SJCRH30 (cell line): ENCODE measurements around the gene MAPT. TPM values are rescaled to one million over a fixed set of nuclear protein-coding genes. Genes with fewer than 3 reads are reported as not detected.

Experiments used
- DNase-seq, 2 experiments: peaks; one replicate each; pipeline ENCODE4 v3.0.0-alpha.2; 2015 to 2020
- H3K27ac ChIP-seq: fragments of 250-450 bp; sonication (Bioruptor Pico); 2 replicates; pipeline ENCODE4 v1.5.1; 2020; ENCODE audit warnings: mild to moderate bottlenecking, moderate library complexity
- H3K27me3 ChIP-seq: fragments of 250-450 bp; sonication (Bioruptor Pico); 2 replicates; pipeline ENCODE4 v1.5.1; 2020; ENCODE audit warnings: mild to moderate bottlenecking, moderate library complexity
- H3K36me3 ChIP-seq: fragments of 250-450 bp; sonication (Bioruptor Pico); 2 replicates; pipeline ENCODE4 v1.5.1; 2020; ENCODE audit warnings: mild to moderate bottlenecking, moderate library complexity
- H3K4me1 ChIP-seq: fragments of 250-450 bp; sonication (Bioruptor Pico); 2 replicates; pipeline ENCODE4 v1.5.1; 2020; ENCODE audit warnings: mild to moderate bottlenecking, moderate library complexity
- H3K4me3 ChIP-seq: fragments of 250-450 bp; sonication (Bioruptor Pico); 2 replicates; pipeline ENCODE4 v1.5.1; 2020; ENCODE audit warnings: mild to moderate bottlenecking, moderate library complexity
- H3K9me3 ChIP-seq: fragments of 250-450 bp; sonication (Bioruptor Pico); replicated peaks from 2 replicates; pipeline ENCODE4 v1.5.1; 2020; ENCODE audit warnings: mild to moderate bottlenecking, moderate library complexity
- total RNA-seq: library from RNA; depleted of rRNA; stranded (reverse); fragments of >200 nt; shearing (Covaris generic); gene quantifications from 2 replicates; pipeline ENCODE4 v1.2.3, GENCODE V29; 2014; rRNA removed

Gene MAPT
- total RNA-seq: 1.1 and 1.8 TPM in 2 replicates

DNA sequence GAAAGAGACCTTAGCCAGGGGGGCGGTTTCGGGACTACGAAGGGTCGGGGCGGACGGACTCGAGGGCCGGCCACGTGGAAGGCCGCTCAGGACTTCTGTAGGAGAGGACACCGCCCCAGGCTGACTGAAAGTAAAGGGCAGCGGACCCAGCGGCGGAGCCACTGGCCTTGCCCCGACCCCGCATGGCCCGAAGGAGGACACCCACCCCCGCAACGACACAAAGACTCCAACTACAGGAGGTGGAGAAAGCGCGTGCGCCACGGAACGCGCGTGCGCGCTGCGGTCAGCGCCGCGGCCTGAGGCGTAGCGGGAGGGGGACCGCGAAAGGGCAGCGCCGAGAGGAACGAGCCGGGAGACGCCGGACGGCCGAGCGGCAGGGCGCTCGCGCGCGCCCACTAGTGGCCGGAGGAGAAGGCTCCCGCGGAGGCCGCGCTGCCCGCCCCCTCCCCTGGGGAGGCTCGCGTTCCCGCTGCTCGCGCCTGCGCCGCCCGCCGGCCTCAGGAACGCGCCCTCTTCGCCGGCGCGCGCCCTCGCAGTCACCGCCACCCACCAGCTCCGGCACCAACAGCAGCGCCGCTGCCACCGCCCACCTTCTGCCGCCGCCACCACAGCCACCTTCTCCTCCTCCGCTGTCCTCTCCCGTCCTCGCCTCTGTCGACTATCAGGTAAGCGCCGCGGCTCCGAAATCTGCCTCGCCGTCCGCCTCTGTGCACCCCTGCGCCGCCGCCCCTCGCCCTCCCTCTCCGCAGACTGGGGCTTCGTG is at the start of gene MAPT:
Gene MAPT, plus strand, starts transcription at position 533 of the 763 bp plus-strand sequence. CDS start 67,784 bp downstream, outside the sequence.
- Histone ChIP-seq H3K4me3 (peak within 1 kb of the TSS; percentile 77), H3K4me1 (peaks cover 3% of the 10 kb centered on the region; the same call in 1 of the 2 replicates), H3K27me3 (no peaks in the 10 kb centered on the region), H3K9me3 (no peaks in the 10 kb centered on the region), H3K36me3 (no peaks in the 10 kb centered on the region), H3K27ac (peak within 1 kb of the TSS; percentile 44)
- DNase-seq: peak; percentile 90 to 93

DNA sequence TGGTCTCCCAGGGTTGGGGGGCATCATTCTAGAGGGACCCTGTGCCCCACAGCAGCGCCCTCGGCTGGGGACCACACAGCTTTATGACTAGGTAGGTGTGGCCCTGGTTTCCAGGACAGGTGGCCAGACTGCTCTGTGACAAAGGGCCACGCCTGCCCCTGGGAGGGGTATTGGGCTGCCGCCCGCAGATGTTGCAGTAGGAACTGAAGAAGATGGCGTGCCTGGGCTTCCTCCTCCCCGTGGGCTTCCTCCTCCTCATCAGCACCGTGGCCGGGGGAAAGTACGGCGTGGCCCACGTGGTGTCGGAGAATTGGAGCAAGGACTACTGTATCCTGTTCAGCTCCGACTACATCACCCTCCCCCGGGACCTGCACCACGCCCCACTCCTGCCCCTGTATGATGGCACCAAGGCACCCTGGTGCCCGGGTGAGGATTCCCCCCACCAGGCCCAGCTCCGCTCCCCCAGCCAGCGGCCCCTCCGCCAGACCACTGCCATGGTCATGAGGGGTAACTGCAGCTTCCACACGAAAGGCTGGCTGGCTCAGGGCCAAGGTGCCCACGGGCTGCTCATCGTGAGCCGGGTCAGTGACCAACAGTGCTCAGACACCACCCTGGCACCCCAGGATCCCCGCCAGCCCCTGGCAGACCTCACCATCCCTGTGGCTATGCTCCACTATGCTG is 49.5 kb upstream of the MAPT start, which contains the start of gene SPPL2C:
Gene SPPL2C, plus strand, starts transcription at position 187 of the 681 bp plus-strand sequence. Its CDS starts 26 bp downstream, at position 213.
- peaks cover 11% of the 10 kb centered on the region; the same call in 1 of the 2 replicates for H3K27me3 ChIP-seq

DNA sequence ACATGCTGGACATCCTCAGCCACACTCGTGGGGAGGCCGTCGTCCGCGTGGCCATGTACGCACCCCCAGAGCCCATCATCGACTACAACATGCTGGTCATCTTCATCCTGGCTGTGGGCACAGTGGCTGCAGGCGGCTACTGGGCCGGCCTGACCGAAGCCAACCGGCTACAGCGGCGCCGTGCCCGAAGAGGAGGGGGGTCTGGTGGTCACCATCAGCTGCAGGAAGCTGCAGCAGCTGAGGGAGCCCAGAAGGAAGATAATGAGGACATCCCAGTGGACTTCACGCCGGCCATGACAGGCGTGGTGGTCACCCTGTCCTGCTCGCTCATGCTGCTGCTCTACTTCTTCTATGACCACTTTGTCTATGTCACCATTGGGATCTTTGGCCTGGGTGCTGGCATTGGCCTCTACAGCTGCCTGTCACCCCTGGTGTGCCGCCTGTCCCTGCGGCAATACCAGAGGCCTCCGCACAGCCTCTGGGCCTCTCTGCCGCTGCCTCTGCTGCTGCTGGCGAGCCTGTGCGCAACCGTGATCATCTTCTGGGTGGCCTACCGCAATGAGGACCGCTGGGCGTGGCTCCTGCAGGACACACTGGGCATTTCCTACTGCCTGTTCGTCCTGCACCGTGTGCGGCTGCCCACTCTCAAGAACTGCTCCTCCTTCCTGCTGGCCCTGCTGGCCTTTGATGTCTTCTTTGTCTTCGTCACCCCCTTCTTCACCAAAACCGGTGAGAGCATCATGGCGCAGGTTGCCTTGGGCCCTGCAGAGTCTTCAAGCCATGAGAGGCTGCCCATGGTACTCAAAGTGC is 48.8 kb upstream of the MAPT start:
- Histone ChIP-seq H3K27ac (no peak overlapping the region), H3K9me3 (no peaks in the 10 kb centered on the region), H3K27me3 (peaks cover 11% of the 10 kb centered on the region; the same call in 1 of the 2 replicates), H3K4me1 (no peaks in the 10 kb centered on the region), H3K4me3 (no peak overlapping the region), H3K36me3 (no peaks in the 10 kb centered on the region)
- no peak for DNase-seq

More for the DNA sequence above, 49.5 kb upstream of the MAPT start, which contains the start of gene SPPL2C:
- Histone ChIP-seq H3K36me3 (no peaks in the 10 kb centered on the region), H3K9me3 (no peaks in the 10 kb centered on the region), H3K27ac (no peak within 1 kb of the TSS), H3K4me1 (no peaks in the 10 kb centered on the region), H3K4me3 (no peak within 1 kb of the TSS)
- DNase-seq: no peak

DNA sequence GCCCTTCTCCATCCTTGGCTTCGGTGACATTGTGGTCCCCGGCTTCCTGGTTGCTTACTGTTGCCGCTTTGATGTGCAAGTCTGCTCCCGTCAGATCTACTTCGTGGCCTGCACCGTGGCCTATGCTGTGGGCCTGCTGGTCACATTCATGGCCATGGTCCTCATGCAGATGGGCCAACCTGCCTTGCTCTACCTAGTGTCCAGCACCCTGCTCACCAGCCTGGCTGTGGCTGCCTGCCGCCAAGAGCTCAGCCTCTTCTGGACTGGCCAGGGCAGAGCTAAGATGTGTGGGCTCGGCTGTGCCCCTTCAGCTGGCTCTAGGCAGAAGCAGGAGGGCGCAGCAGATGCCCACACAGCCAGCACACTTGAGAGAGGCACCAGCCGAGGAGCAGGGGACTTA is 48.1 kb upstream of the MAPT start:
- Histone ChIP-seq H3K27ac (no peak overlapping the region), H3K36me3 (no peaks in the 10 kb centered on the region), H3K4me3 (no peak overlapping the region), H3K4me1 (no peaks in the 10 kb centered on the region), H3K27me3 (peaks cover 11% of the 10 kb centered on the region; the same call in 1 of the 2 replicates), H3K9me3 (no peaks in the 10 kb centered on the region)
- no peak for DNase-seq

DNA sequence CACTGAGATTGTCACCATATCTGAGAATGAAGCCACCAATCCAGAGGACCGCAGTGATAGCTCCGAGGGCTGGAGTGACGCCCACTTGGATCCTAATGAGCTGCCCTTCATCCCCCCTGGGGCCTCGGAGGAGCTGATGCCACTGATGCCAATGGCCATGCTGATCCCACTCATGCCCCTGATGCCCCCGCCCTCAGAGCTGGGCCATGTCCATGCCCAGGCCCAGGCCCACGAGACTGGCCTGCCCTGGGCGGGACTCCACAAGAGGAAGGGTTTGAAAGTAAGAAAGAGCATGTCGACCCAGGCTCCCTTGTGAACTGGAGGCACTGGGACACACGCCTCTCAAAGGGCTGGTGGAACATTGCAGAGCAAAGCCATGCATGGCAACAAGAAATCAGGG is 47.7 kb upstream of the MAPT start:
- no peaks in the 10 kb centered on the region for H3K36me3 ChIP-seq
- no peak overlapping the region for H3K4me3 ChIP-seq
- no peaks in the 10 kb centered on the region for H3K9me3 ChIP-seq
- H3K4me1 ChIP-seq: no peaks in the 10 kb centered on the region
- no peak overlapping the region for H3K27ac ChIP-seq
- DNase-seq: no peak
- peaks cover 13% of the 10 kb centered on the region; the same call in 1 of the 2 replicates for H3K27me3 ChIP-seq

DNA sequence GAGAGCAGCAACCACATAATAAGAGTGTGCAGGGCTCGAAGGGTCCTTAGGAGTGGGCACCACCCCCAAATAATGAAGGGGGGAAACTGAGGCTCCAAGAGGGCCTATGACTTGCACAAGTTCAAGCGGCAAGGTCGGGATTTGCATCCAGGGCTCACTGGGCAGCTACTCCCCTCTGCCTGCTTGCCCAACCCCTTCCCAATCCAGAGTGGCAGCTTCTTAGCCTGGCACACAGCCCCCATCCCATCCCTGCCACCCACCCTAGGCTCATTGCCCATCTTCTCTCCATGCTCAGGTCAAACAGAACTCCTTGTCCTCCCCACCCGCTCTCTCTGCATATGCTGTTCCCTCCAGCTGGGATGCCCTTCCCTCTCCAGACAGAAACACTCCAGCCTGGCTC is 47.3 kb upstream of the MAPT start:
- no peak overlapping the region for H3K27ac ChIP-seq
- no peaks in the 10 kb centered on the region for H3K36me3 ChIP-seq
- peaks cover 9% of the 10 kb centered on the region; the same call in 1 of the 2 replicates for H3K27me3 ChIP-seq
- no peak overlapping the region for H3K4me3 ChIP-seq
- H3K9me3 ChIP-seq: no peaks in the 10 kb centered on the region
- H3K4me1 ChIP-seq: no peaks in the 10 kb centered on the region
- DNase-seq: no peak

DNA sequence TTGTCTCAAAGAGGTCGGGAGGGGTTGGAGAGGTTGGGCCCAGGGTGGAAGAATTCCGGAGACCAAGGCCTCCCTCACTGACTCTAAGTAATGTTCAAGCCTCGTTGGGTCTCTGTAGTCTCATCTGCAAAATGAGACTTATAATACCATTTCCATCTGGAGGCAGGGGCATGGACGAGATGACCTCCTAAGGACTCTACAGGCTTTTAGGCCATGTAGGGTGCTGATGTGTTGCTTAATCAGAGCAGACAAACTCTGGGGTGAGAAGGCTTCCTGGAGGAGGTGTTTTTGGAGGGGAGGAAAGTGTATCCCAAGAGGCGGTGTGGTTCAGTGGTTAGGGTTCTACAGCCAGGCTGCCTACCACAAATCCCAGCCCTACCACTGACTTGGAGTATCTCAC is 46.6 kb upstream of the MAPT start:
- H3K9me3 ChIP-seq: no peaks in the 10 kb centered on the region
- H3K36me3 ChIP-seq: no peaks in the 10 kb centered on the region
- no peak for DNase-seq
- no peaks in the 10 kb centered on the region for H3K4me1 ChIP-seq
- H3K27me3 ChIP-seq: peaks cover 8% of the 10 kb centered on the region; the same call in 1 of the 2 replicates
- H3K4me3 ChIP-seq: no peak overlapping the region
- H3K27ac ChIP-seq: no peak overlapping the region

DNA sequence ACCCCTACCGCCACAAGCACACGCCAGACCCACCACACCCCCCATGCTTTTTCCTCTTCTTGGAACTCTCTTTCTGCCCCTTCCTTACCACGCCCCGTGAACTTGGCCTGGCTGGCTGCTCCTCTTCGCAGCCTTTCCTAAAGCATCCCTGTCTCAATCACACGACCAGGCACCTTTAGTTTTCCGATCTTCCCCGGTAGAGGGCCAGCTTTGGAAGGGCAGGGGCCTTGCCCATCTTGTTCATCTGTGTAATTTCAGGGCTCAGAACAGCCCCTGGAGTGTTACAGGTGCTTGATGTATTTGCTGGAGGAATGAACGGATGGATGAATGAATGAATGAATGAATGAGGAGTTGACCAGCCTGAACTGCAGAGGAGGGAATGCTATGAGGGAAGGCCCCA is 45.9 kb upstream of the MAPT start:
- Histone ChIP-seq H3K27me3 (peaks cover 8% of the 10 kb centered on the region; the same call in 1 of the 2 replicates), H3K4me1 (no peaks in the 10 kb centered on the region), H3K9me3 (no peaks in the 10 kb centered on the region), H3K27ac (no peak overlapping the region), H3K36me3 (no peaks in the 10 kb centered on the region), H3K4me3 (no peak overlapping the region)
- no peak for DNase-seq

DNA sequence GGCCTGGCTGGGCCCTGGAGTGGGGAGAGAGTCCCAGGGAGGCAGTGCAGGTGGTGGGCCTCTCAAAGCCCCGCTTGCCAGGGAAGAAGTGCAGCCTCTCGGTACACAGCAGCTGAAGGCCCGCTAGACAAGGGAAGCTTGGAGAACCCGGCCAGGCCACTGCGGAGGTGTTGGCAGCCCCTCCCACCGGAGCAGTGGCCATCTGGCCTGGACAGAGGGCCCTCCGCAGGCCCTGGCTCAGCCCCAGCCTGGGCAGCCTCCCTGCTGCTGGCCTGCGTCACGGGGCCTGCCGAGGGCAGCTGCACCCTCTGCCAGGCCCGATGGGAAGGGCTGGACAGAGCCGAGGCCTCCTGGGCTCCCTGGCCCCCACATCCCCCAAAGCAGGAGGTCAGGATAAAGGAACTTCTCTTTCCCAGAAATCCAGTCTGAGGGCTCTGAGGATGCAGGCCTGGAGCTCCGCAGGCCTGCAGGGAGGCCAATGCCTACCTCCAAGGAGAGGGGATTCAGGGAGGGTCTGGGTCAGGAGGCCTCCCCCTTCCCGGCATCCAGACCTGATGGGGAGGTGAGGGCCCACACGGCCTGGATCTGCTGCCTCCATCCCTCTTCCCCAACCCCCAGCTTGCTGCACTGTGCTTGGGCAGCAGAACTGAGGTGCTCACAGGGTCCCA is 45.4 kb upstream of the MAPT start:
- Histone ChIP-seq H3K36me3 (no peaks in the 10 kb centered on the region), H3K4me1 (no peaks in the 10 kb centered on the region), H3K27me3 (peaks cover 8% of the 10 kb centered on the region; the same call in 1 of the 2 replicates), H3K4me3 (no peak overlapping the region), H3K27ac (no peak overlapping the region), H3K9me3 (no peaks in the 10 kb centered on the region)
- DNase-seq: no peak

DNA sequence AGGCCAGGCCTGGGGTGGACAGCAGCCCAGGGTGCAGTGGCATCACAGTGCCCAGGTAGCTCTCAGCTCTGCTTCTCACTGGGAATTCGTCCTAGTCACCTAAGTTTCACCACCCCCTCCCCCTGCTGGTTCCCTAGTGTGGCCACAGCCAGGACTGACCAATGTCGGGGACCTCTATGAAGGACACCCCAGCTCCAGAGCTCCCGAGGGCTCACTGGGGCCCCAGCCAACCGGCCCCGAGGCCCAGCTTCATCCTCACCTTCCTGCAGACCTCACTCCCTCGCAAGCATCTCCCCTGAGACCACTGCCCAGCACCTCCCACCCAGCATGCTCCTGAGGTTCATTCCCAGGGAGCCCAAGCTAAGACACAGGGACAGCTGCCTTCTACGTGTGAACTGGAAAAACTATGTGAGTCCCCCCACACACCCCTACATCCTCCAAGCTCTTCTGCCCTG is 44.8 kb upstream of the MAPT start:
- no peak for DNase-seq
- no peaks in the 10 kb centered on the region for H3K36me3 ChIP-seq
- H3K27ac ChIP-seq: no peak overlapping the region
- no peak overlapping the region for H3K4me3 ChIP-seq
- H3K4me1 ChIP-seq: no peaks in the 10 kb centered on the region
- H3K27me3 ChIP-seq: peaks cover 8% of the 10 kb centered on the region; the same call in 1 of the 2 replicates
- H3K9me3 ChIP-seq: no peaks in the 10 kb centered on the region

DNA sequence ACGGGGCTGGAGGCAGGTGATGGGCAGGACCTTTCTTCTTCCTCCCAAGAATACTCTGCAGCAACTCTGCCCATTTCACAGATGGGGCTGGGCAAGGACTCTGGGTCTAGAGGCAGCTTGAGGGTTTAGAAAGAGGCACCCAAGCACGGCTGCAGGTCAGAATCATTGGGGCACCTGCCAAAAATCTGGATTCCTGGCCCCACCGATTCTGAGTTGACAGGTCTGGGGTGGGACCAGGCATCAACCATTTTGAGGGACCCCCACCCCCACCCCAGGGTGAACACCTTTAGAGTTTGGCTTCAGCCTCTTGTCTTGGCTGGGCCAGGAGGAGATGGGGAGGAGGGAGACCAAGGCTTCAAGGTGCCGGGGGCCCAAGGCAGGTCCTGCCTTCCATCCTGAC is 44.3 kb upstream of the MAPT start:
- no peak for DNase-seq
- Histone ChIP-seq H3K36me3 (no peaks in the 10 kb centered on the region), H3K9me3 (no peaks in the 10 kb centered on the region), H3K4me3 (no peak overlapping the region), H3K27ac (no peak overlapping the region), H3K27me3 (peaks cover 8% of the 10 kb centered on the region; the same call in 1 of the 2 replicates), H3K4me1 (no peaks in the 10 kb centered on the region)

DNA sequence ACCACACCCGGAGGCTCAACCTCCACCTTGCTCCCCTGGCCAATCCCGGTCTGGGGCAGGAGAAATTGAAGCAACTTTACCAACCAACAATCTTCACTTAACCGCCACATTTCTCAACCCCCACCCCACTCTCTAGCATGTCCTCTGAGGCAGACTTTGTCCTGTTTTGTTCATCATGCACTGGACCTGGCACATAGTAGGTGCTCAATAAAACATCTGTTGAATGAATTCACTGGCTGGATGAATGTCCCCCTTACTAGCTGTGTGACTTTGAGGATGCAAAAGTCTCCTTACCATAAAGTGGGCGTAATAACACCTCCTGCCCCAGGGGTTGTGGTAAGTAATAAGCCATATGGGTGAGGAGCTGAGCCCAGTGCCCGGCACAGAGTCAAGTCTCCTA is 43.9 kb upstream of the MAPT start:
- no peak overlapping the region for H3K27ac ChIP-seq
- no peaks in the 10 kb centered on the region for H3K4me1 ChIP-seq
- DNase-seq: no peak
- no peaks in the 10 kb centered on the region for H3K36me3 ChIP-seq
- peaks cover 8% of the 10 kb centered on the region; the same call in 1 of the 2 replicates for H3K27me3 ChIP-seq
- no peaks in the 10 kb centered on the region for H3K9me3 ChIP-seq
- no peak overlapping the region for H3K4me3 ChIP-seq

DNA sequence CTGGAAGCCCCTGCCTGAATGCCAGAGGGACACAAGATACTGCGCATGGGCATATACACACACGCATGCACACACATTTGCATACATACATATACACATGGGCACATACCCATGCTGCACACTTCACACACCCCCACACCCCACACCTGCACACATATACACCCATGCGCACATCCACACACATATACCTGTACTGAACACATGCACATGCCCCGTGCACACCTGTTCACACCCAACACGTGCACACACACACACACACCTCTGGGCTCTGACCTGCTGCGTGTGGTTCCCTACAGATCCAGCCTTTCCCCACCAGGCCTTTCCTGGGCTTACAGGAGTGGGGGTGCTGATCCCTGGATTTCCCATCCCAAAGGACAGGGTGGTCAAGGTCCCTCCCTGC is 43.3 kb upstream of the MAPT start:
- no peak for DNase-seq
- Histone ChIP-seq H3K27ac (no peak overlapping the region), H3K4me1 (no peaks in the 10 kb centered on the region), H3K27me3 (peaks cover 8% of the 10 kb centered on the region; the same call in 1 of the 2 replicates), H3K36me3 (no peaks in the 10 kb centered on the region), H3K9me3 (no peaks in the 10 kb centered on the region), H3K4me3 (no peak overlapping the region)

DNA sequence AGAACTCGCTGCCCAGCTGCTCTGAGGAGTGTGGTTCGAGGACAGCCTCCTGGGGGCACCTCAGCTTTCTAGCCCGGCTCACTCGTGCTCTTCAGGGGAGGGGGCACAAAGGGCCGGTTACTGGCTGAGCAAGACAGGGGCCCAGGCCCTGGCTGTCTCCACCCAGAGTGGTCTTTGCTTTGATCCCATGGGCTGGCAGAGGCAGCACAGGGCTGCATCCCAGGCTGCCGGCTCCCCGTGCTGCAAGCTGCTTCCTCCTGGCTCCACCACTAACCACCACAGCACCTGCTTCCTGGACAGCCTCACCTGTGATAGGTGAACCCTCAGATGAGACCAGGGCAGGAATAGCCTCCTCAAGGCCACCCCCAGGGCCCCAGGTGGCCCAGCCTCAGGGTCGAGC is 42.9 kb upstream of the MAPT start:
- H3K4me3 ChIP-seq: no peak overlapping the region
- no peak for DNase-seq
- no peak overlapping the region for H3K27ac ChIP-seq

More for the DNA sequence above, 42.9 kb upstream of the MAPT start:
- H3K4me1 ChIP-seq: no peaks in the 10 kb centered on the region
- no peaks in the 10 kb centered on the region for H3K36me3 ChIP-seq
- H3K9me3 ChIP-seq: no peaks in the 10 kb centered on the region
- peaks cover 8% of the 10 kb centered on the region; the same call in 1 of the 2 replicates for H3K27me3 ChIP-seq
